SK-N-MC (cell line): Measurements from ENCODE around the gene LTBP2.

Experiments
- EZH2 ChIP-seq: fragments of 200-600 bp; sonication (generic); IDR thresholded peaks from one replicate; pipeline ENCODE4 v1.6.1; 2017; ENCODE audit warnings: antibody characterized with exemption
- POLR2AphosphoS5 ChIP-seq: IDR thresholded peaks from 2 replicates; pipeline ENCODE4 v1.6.1; 2012; ENCODE audit warnings: mild to moderate bottlenecking, low read depth, low read length, borderline replicate concordance

- TF ChIP-seq EZH2 (no peak), POLR2AphosphoS5 (no peak)
These were observed 121.6 kb downstream of the LTBP2 start for GRCh38 chr14:74490486-74490885.
